Activated gamma-delta T cell (primary cell): ENCODE results near the gene PRKCA.

Experiments
- DNase-seq: peaks from one replicate; lab custom pipeline; 2025; lab: John Stamatoyannopoulos, UW

PRKCA gene

GRCh38 chr17:66625311-66625767 lies 322.9 kb downstream of the PRKCA start:
- no peak for DNase-seq

GRCh38 chr17:66627985-66628384 lies 325.6 kb downstream of the PRKCA start:
- no peak for DNase-seq

- no peak for DNase-seq
Observed at GRCh38 chr17:66629762-66630161, 327.3 kb downstream of the PRKCA start.

GRCh38 chr17:66630379-66630778 lies 328.0 kb downstream of the PRKCA start:
- DNase-seq: no peak

GRCh38 chr17:66630828-66631472 lies 328.5 kb downstream of the PRKCA start:
- DNase-seq: no peak

- no peak for DNase-seq
Observed at GRCh38 chr17:66632731-66633130, 330.3 kb downstream of the PRKCA start.

GRCh38 chr17:66633317-66633965 lies 331.0 kb downstream of the PRKCA start:
- DNase-seq: no peak

GRCh38 chr17:66634193-66634592 lies 331.8 kb downstream of the PRKCA start:
- no peak for DNase-seq

- DNase-seq: no peak
Observed at GRCh38 chr17:66635386-66636045, 333.1 kb downstream of the PRKCA start.

GRCh38 chr17:66636111-66636510 lies 333.7 kb downstream of the PRKCA start:
- no peak for DNase-seq

GRCh38 chr17:66637491-66637890 lies 335.1 kb downstream of the PRKCA start:
- no peak for DNase-seq

GRCh38 chr17:66638707-66639479 lies 336.5 kb downstream of the PRKCA start:
- no peak for DNase-seq

- DNase-seq: no peak
Observed at GRCh38 chr17:66643815-66644710, 341.6 kb downstream of the PRKCA start.

GRCh38 chr17:66645259-66645658 lies 342.8 kb downstream of the PRKCA start:
- DNase-seq: no peak

GRCh38 chr17:66647391-66647983 lies 345.1 kb downstream of the PRKCA start:
- no peak for DNase-seq

GRCh38 chr17:66649818-66650543 lies 347.6 kb downstream of the PRKCA start:
- DNase-seq: no peak

GRCh38 chr17:66650544-66650877 lies 348.1 kb downstream of the PRKCA start:
- DNase-seq: no peak

GRCh38 chr17:66652840-66653507 lies 350.6 kb downstream of the PRKCA start:
- no peak for DNase-seq

GRCh38 chr17:66654106-66654740 lies 351.8 kb downstream of the PRKCA start:
- no peak for DNase-seq
